ENCODE data around the gene PDZK1IP1. TPM values are rescaled to one million over a fixed set of nuclear protein-coding genes. Genes with fewer than 3 reads are reported as not detected.

Gene PDZK1IP1
- polyA plus RNA-seq (ENCODE audit: insufficient read length in 3 of 3), result 10 to 100 TPM; 38.9 to 51.8 (median 43.7) TPM

GRCh38 chr1:47189844-47190508 lies at the start of gene PDZK1IP1:
PDZK1IP1 (minus strand) TSS chr1:47190036; CDS start chr1:47189932, 104 bp downstream.
- no peak for DNase-seq (ENCODE audit: low read depth in 3 of 3, low spot score in 2 of 3)

GRCh38 chr1:47238935-47239592 lies 49.2 kb upstream of the PDZK1IP1 start:
- DNase-seq (ENCODE audit: low read depth in 3 of 3, low spot score in 2 of 3), result no peak

GRCh38 chr1:47235806-47236205 lies 46.0 kb upstream of the PDZK1IP1 start:
- no peak for DNase-seq (ENCODE audit: low read depth in 3 of 3, low spot score in 2 of 3)

- no peak for DNase-seq (ENCODE audit: low read depth in 3 of 3, low spot score in 2 of 3)
Observed at GRCh38 chr1:47235241-47235681, 45.4 kb upstream of the PDZK1IP1 start.

GRCh38 chr1:47233186-47233585 lies 43.4 kb upstream of the PDZK1IP1 start:
- DNase-seq (ENCODE audit: low read depth in 3 of 3, low spot score in 2 of 3), result no peak

GRCh38 chr1:47232187-47232874 lies 42.5 kb upstream of the PDZK1IP1 start, which contains the start of gene TAL1:
TAL1 (minus strand) TSS chr1:47232225; CDS start chr1:47225888, 6,337 bp downstream.
- DNase-seq (ENCODE audit: low read depth in 3 of 3, low spot score in 2 of 3), result no peak

- DNase-seq (ENCODE audit: low read depth in 3 of 3, low spot score in 2 of 3), result no peak
Observed at GRCh38 chr1:47231301-47232186, 41.7 kb upstream of the PDZK1IP1 start.

- DNase-seq (ENCODE audit: low read depth in 3 of 3, low spot score in 2 of 3), result no peak
Observed at GRCh38 chr1:47230692-47231300, 41.0 kb upstream of the PDZK1IP1 start.

- no peak for DNase-seq (ENCODE audit: low read depth in 3 of 3, low spot score in 2 of 3)
Observed at GRCh38 chr1:47229886-47230691, 40.3 kb upstream of the PDZK1IP1 start.

GRCh38 chr1:47229031-47229885 lies 39.4 kb upstream of the PDZK1IP1 start:
- DNase-seq (ENCODE audit: low read depth in 3 of 3, low spot score in 2 of 3), result no peak

GRCh38 chr1:47228644-47229030 lies 38.8 kb upstream of the PDZK1IP1 start:
- DNase-seq (ENCODE audit: low read depth in 3 of 3, low spot score in 2 of 3), result no peak

GRCh38 chr1:47227341-47228232 lies 37.8 kb upstream of the PDZK1IP1 start:
- no peak for DNase-seq (ENCODE audit: low read depth in 3 of 3, low spot score in 2 of 3)

GRCh38 chr1:47226839-47227215 lies 37.0 kb upstream of the PDZK1IP1 start:
- DNase-seq (ENCODE audit: low read depth in 3 of 3, low spot score in 2 of 3), result no peak

- no peak for DNase-seq (ENCODE audit: low read depth in 3 of 3, low spot score in 2 of 3)
Observed at GRCh38 chr1:47226121-47226838, 36.4 kb upstream of the PDZK1IP1 start.

GRCh38 chr1:47225430-47226100 lies 35.7 kb upstream of the PDZK1IP1 start:
- no peak for DNase-seq (ENCODE audit: low read depth in 3 of 3, low spot score in 2 of 3)
